GM19328 (cell line): ENCODE results near the gene CDKN2B.
A peak's percentile ranks its signal among the peaks of the same experiment; 100 is the strongest.

Source experiments
- ATAC-seq: cut with Tn5 transposase; IDR thresholded peaks from one replicate; pipeline ENCODE4 v1.9.1; 2021; ENCODE audit warnings: mild to moderate bottlenecking, moderate library complexity; ENCODE audit not compliant: unreplicated experiment

Gene CDKN2B

GRCh38 chr9:22035591-22036011, 26.5 kb upstream of the CDKN2B start:
- ATAC-seq = no peak

DNA sequence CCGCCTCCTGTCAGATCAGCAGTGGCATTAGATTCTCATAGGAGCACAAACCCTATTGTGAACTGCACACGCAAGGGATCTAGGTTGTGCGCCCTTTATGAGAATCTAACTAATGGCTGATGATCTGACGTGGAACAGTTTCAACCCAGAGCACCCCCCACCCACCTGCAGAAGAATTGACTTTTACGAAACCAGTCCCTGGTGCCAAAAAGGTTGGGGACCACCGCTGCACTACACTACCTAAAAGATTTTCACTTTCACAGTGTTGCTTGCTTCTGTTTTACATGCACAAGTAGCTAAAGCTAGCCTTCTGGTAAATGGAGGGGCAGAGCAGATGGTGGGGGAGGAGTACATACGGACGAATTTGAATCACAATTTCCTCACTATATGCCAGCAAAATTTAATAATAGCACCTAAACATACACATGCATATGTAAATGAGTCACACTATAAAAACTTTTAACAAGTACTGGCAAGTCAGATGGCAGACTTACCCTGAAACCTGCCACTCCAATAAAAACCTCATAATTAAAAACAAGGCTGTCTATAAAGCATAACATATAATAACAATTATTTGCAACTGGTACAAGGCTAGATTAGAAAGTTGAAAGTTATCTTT, 24.0 kb upstream of the CDKN2B start:
- ATAC-seq = no peak

DNA sequence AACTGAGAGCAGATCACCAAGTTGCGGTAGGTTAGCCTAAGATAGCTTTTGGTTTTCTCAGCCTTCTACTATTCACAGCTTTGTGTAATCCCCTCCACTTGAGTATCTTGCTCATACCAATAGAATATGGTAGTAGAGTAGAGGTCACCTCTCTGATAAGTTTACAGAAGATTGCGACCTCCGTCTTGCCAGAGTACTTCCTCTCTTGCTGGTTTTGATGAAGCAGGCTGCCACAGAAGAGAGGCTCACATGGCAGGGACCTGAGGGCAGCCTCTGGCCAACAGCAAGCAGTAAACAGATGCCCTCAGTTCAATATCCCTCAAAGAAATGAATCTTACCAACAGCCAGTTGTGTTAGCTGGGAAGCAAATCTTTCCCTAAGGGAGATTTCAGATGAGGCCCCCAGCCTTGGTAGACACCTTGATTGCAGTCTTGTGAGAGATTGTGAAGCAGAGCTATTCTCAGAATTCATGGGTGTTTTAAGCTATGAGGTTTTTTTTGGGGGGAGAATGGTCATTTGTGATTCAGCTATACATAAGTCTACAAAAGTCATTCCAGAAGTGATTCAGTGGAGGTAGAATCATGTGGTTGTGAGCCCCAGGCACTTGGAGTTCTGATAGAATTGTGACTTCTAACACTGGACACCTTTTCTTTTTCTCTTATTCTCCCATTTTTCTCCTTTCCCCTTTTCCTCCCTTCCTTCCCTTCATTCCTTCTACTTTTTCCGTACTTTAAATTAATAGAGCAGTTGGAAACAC, 22.7 kb upstream of the CDKN2B start:
- ATAC-seq = no peak

DNA sequence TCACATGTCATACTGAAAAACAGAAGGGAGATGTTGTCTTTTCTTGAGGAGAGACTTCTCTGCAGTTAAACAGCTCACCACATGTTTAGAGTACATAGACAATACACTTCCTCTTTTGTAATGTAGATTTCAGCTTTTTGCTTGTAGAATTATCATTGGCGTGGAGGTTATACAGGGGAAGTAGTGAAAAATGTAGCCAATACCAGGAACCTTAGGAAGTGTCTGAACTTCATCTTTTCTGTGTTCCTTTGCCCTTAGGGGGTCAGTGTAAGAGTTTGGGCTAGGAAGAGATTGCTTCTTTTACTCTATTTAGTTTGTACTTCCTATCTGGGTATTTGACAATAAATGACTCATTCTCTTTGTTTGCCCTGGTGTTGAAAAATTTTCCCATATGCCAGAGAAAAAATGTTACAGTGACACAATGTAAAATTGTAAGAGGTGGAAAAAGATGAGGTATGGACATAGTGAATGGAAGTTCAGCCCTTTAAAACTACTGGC, 21.0 kb upstream of the CDKN2B start:
- peak; percentile 62 for ATAC-seq

- no peak for ATAC-seq
These were observed 20.1 kb upstream of the CDKN2B start for GRCh38 chr9:22029231-22029630.

GRCh38 chr9:22028394-22028793, 19.3 kb upstream of the CDKN2B start:
- no peak for ATAC-seq

DNA sequence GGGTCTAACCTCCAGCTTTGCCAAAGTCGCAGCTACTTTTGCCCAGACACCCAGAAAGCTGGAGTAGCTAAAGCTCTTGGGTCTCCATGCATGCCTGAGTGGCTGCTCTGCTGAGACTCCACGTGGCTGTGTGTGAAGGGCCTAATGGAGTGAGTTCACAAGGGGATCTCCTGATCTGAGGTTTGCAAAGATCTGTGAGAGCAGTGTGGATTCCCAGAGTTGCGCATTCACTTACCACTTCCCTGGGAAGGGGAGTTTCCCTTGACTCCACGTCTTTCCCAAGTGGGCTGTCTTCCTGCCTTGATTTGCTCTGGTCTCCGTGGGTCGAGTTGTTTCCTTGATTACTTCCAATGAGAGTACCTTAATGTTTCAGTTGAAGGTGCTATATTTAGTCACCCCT, 17.6 kb upstream of the CDKN2B start:
- no peak for ATAC-seq

- no peak for ATAC-seq
These were observed 13.3 kb upstream of the CDKN2B start for GRCh38 chr9:22022396-22022795.

- no peak for ATAC-seq
These were observed 1.9 kb upstream of the CDKN2B start for GRCh38 chr9:22010866-22011625.

DNA sequence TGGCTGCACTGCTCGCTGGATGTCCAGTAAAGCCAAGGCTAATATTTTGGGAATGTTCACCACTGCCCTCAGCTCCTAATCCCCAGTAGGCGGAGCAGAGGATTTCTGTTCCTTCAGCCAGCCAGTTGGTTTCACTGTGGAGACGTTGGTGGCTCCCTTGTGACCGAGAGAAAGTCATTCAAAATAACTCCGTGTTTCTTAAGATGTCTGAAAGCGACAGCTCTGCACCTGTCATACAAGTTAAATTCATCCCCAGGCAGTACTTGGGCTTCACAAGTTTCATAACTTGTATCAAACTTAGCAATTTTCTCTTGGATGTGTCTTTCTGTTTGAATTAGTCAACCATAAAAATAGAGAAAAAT, 382 bp upstream of the CDKN2B start:
- ATAC-seq = peak; percentile 47

GRCh38 chr9:22008384-22008716, 755 bp downstream of the CDKN2B start:
- no peak for ATAC-seq

- no peak for ATAC-seq
These were observed 3.2 kb downstream of the CDKN2B start for GRCh38 chr9:22005702-22006606.

GRCh38 chr9:22005021-22005701, 3.9 kb downstream of the CDKN2B start:
- ATAC-seq = no peak

DNA sequence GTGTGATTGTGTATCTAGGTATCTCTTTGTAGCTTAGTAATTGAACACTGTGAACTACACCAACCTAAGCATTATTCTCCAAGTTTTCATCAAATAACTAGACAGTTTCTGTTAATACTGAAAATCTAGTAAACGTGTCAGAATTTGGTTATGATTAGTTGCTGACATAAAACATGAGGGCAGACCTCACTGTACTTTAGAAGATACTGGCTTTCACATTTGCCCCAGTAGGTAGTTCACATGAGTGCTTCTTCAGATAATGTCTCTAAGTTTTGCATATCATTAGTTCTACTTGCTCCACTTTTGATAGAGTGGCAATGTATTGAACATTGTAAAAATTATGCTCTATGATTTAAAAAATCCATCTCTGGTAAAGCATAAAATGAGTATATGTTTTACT, 7.1 kb downstream of the CDKN2B start:
- no peak for ATAC-seq

GRCh38 chr9:21998026-21998425, 11.1 kb downstream of the CDKN2B start:
- no peak for ATAC-seq

- ATAC-seq = no peak
These were observed 11.6 kb downstream of the CDKN2B start for GRCh38 chr9:21997480-21997879.

DNA sequence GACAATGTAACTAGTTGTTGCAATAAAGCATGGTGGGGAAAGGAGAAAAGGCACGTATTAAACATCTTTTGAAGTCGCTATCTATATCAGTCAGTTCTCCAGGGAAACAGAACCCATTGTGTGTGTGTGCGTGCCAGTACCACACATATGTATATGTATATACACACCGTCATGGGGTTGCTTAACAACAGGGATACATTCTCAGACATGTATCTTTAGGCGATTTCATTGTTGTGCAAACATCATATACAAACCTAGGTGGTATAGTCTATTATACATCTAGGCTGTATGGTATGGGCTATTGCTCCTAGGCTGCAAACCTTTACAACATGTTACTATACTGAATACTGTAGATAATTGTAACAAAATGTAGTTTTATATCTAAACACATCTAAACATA, 12.2 kb downstream of the CDKN2B start:
- ATAC-seq = no peak

GRCh38 chr9:21996438-21996837, 12.7 kb downstream of the CDKN2B start:
- ATAC-seq = no peak

- ATAC-seq = peak; percentile 16
These were observed 13.3 kb downstream of the CDKN2B start for GRCh38 chr9:21995666-21996398.
